ENCODE results near the gene GDF10.

Gene GDF10

DNA sequence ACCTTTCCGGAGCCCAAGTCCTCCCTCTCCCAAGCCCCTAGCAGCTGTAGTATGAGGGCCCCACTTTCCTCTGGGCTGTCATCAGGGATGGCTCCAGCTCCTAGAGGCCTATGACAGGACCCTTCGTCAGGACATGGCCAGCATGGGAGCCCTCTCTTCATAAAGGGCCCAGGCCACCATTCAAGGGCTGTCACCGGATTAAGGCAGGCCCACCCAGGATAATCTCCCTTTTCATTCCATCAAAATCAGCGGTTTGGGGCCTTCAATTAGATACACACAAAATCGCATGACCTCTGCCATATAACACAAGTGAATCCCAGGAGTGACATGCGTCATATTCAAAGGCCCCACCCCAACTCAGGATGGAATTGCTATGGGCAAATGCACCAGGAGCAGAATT, 12.2 kb upstream of the GDF10 start:
- Histone ChIP-seq H3K4me3 (replicated peaks; ENCODE audit: insufficient read depth, low read length) (no peak overlapping the region), H3K27me3 (ENCODE audit: insufficient read depth, poor library complexity, severe bottlenecking) (no peaks in the 10 kb centered on the region), H3K27ac (replicated peaks) (no peak overlapping the region)
- no peak for TF ChIP-seq GABPA (IDR thresholded peaks at IDR 0.05; ENCODE audit: low read depth)
- no peak for TF ChIP-seq CTCF (IDR thresholded peaks at IDR 0.05; ENCODE audit: insufficient read depth, low read length)
- no peak for TF ChIP-seq POLR2AphosphoS5 (IDR thresholded peaks at IDR 0.05; ENCODE audit: low read depth)
- TF ChIP-seq SPI1 (IDR thresholded peaks at IDR 0.05; ENCODE audit: borderline replicate concordance, low read depth) = no peak
- no peak for TF ChIP-seq REST (IDR thresholded peaks at IDR 0.05; ENCODE audit: insufficient replicate concordance, low read depth)
- no peak for DNase-seq (ENCODE audit: low read depth in 1 of 2, low spot score in 1 of 2)

DNA sequence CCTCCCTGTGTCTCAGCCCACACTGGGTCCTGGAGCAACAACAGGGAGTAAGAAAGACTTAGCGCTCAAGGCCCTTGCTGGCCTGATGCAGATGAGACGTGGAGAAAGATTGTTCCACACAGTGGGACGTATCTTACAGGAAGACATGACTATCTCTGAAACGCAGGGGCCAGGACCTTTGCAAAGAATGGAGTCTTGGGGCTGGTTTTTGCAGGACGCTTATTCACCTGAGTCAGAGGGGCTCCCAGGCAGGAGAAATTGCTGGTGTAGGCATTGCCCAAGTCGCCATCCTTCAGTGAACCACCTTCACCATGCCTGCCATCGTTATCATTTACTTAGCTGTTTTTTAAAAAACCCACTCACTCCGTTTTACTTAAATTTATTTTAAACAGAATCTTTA, 11.8 kb upstream of the GDF10 start:
- Histone ChIP-seq H3K27me3 (ENCODE audit: insufficient read depth, poor library complexity, severe bottlenecking) (peaks cover 3% of the 10 kb centered on the region), H3K4me3 (replicated peaks; ENCODE audit: insufficient read depth, low read length) (no peak overlapping the region), H3K27ac (replicated peaks) (no peak overlapping the region)
- TF ChIP-seq POLR2AphosphoS5 (IDR thresholded peaks at IDR 0.05; ENCODE audit: low read depth) (no peak), SPI1 (IDR thresholded peaks at IDR 0.05; ENCODE audit: borderline replicate concordance, low read depth) (no peak), REST (IDR thresholded peaks at IDR 0.05; ENCODE audit: insufficient replicate concordance, low read depth) (no peak), GABPA (IDR thresholded peaks at IDR 0.05; ENCODE audit: low read depth) (no peak), CTCF (IDR thresholded peaks at IDR 0.05; ENCODE audit: insufficient read depth, low read length) (no peak)
- no peak for DNase-seq (ENCODE audit: low read depth in 1 of 2, low spot score in 1 of 2)

GRCh38 chr10:47288916-47289495, 11.0 kb upstream of the GDF10 start:
- peaks cover 3% of the 10 kb centered on the region for H3K27me3 ChIP-seq (ENCODE audit: insufficient read depth, poor library complexity, severe bottlenecking)
- TF ChIP-seq CTCF (IDR thresholded peaks at IDR 0.05; ENCODE audit: insufficient read depth, low read length) = no peak
- no peak for TF ChIP-seq REST (IDR thresholded peaks at IDR 0.05; ENCODE audit: insufficient replicate concordance, low read depth)
- no peak for TF ChIP-seq GABPA (IDR thresholded peaks at IDR 0.05; ENCODE audit: low read depth)
- TF ChIP-seq SPI1 (IDR thresholded peaks at IDR 0.05; ENCODE audit: borderline replicate concordance, low read depth) = no peak
- no peak for TF ChIP-seq POLR2AphosphoS5 (IDR thresholded peaks at IDR 0.05; ENCODE audit: low read depth)
- DNase-seq (ENCODE audit: low read depth in 1 of 2, low spot score in 1 of 2) = no peak

More at GRCh38 chr10:47288916-47289495, 11.0 kb upstream of the GDF10 start:
- no peak overlapping the region for H3K4me3 ChIP-seq (replicated peaks; ENCODE audit: insufficient read depth, low read length)
- H3K27ac ChIP-seq (replicated peaks) = no peak overlapping the region

All from HL-60 (cell line).